Panc1 (cell line): ENCODE data around the gene FBLN2. TPM values are rescaled to one million over a fixed set of nuclear protein-coding genes. Genes with fewer than 3 reads are reported as not detected.

Experiments
- ATAC-seq: fragments of 200-7000 bp; cut with Tn5 transposase; 2 replicates; pipeline ENCODE4 v1.9.1; 2020; ENCODE audit warnings: mild to moderate bottlenecking, moderate library complexity
- BruUV-seq: library from RNA; stranded (reverse); fragments of 400-500 nt; replicated peaks from 2 replicates; lab custom pipeline; 2021; lab: Mats Ljungman, UMichigan
- CTCF ChIA-PET: fragments of 300-600 bp; sonication (Branson Sonifier 250); formaldehyde crosslinking; loops from one replicate; lab custom pipeline; 2022; ENCODE audit warnings: antibody characterized with exemption; lab: Charles Lee
- POLR2A ChIA-PET: fragments of 300-600 bp; sonication (Branson Sonifier 250); formaldehyde crosslinking; loops from one replicate; lab custom pipeline; 2022; ENCODE audit warnings: antibody characterized with exemption; lab: Charles Lee
- DNase-seq: peaks from one replicate; pipeline ENCODE4 v3.0.0-alpha.2; 2010; ENCODE audit warnings: low read depth, low spot score
- H3K27ac ChIP-seq: 2 replicates; pipeline ENCODE4 v1.5.1; 2011; ENCODE audit warnings: mild to moderate bottlenecking, low read length, inconsistent platforms
- H3K27me3 ChIP-seq: fragments of 200-500 bp; sonication (Bioruptor generic); 2 replicates; pipeline ENCODE4 v1.6.0; 2014; ENCODE audit warnings: low read length, inconsistent platforms; ENCODE audit not compliant: control insufficient read depth, insufficient read depth
- H3K36me3 ChIP-seq: fragments of 200-500 bp; sonication (Bioruptor generic); 2 replicates; pipeline ENCODE4 v1.5.1; 2014; ENCODE audit warnings: inconsistent platforms, mild to moderate bottlenecking, low read length, moderate library complexity; ENCODE audit not compliant: control insufficient read depth, insufficient read depth
- H3K4me1 ChIP-seq: 2 replicates; pipeline ENCODE4 v1.5.1; 2011; ENCODE audit warnings: inconsistent platforms, mild to moderate bottlenecking, low read length, moderate library complexity; ENCODE audit not compliant: control insufficient read depth, insufficient read depth
- H3K4me3 ChIP-seq, 2 experiments: 2 replicates each; pipeline ENCODE4 v1.5.1; 2011 to 2012; ENCODE audit warnings: low read depth in 2 of 2, low read length in 2 of 2, mild to moderate bottlenecking in 2 of 2, inconsistent platforms in 1 of 2, moderate library complexity in 1 of 2
- H3K9me3 ChIP-seq: fragments of 200-500 bp; sonication (Bioruptor generic); 2 replicates; pipeline ENCODE4 v1.5.1; 2014; ENCODE audit warnings: low read depth, mild to moderate bottlenecking, inconsistent platforms, low read length, moderate library complexity; ENCODE audit not compliant: control insufficient read depth, insufficient read depth
- CTCF ChIP-seq: fragments of 450-650 bp; IDR thresholded peaks from 2 replicates; pipeline ENCODE4 v1.5.1; 2017; ENCODE audit warnings: mild to moderate bottlenecking
- POLR2AphosphoS5 ChIP-seq: IDR thresholded peaks from 2 replicates; pipeline ENCODE4 v1.6.1; 2012; ENCODE audit warnings: mild to moderate bottlenecking, low read depth, low read length, moderate library complexity
- REST ChIP-seq, 2 experiments: IDR thresholded peaks; 2 replicates each; pipeline ENCODE4 v1.6.1; 2011 to 2012; ENCODE audit warnings: low read depth in 2 of 2, control low read depth in 1 of 2, low read length in 1 of 2, mild to moderate bottlenecking in 1 of 2, moderate library complexity in 1 of 2; ENCODE audit not compliant: insufficient read depth in 1 of 2
- SIN3A ChIP-seq: IDR thresholded peaks from 2 replicates; pipeline ENCODE4 v1.6.1; 2012; ENCODE audit warnings: low read depth, mild to moderate bottlenecking, low read length, moderate library complexity, borderline replicate concordance; ENCODE audit not compliant: insufficient read depth
- TCF7L2 ChIP-seq: IDR thresholded peaks from 2 replicates; pipeline ENCODE4 v1.6.1; 2011; ENCODE audit warnings: mild to moderate bottlenecking, low read depth, low read length, inconsistent platforms
- in situ Hi-C: cut with HindIII; loops from 2 replicates; pipeline ENCODE4 v1.10.0; 2016; ENCODE audit warnings: low sequenced_read_pairs, low pct_unique_long_range_greater_than_20kb
- intact Hi-C: fragments of 100-400 bp; cut with micrococcal nuclease; formaldehyde crosslinking; loops from one replicate; pipeline ENCODE4 v1.10.0; 2022; ENCODE audit not compliant: unreplicated experiment
- total RNA-seq: library from RNA; stranded (reverse); gene quantifications from one replicate; pipeline ENCODE4 v1.2.1, GENCODE V29; 2021; ENCODE audit not compliant: unreplicated experiment

The FBLN2 gene
- total RNA-seq, 1 experiment from 2014 or later: 0.44 TPM

- CTCF ChIA-PET: no interaction called here
- no TSS peak for BruUV-seq
Observed at GRCh38 chr3:13617981-13618380, 69.1 kb downstream of the FBLN2 start.

GRCh38 chr3:13618836-13619235 is 69.9 kb downstream of the FBLN2 start:
- no peak for ATAC-seq
- no peaks in the 10 kb centered on the region for H3K27me3 ChIP-seq
- no peak overlapping the region for H3K4me3 ChIP-seq
- POLR2A ChIA-PET: no interaction called here
- H3K36me3 ChIP-seq: no peaks in the 10 kb centered on the region
- intact Hi-C loops: no loop called here
- H3K27ac ChIP-seq: no peak overlapping the region
- in situ Hi-C loops: no loop called here
- CTCF ChIA-PET: no interaction called here
- no peaks in the 10 kb centered on the region for H3K9me3 ChIP-seq
- DNase-seq: no peak
- TF ChIP-seq REST (IDR thresholded peaks at IDR 0.05; ENCODE audit: insufficient read depth in 1 of 2, low read depth in 2 of 2, low read length in 1 of 2): no peak
- no peak for TF ChIP-seq POLR2AphosphoS5
- no peak for TF ChIP-seq SIN3A
- no peak for TF ChIP-seq TCF7L2
- TF ChIP-seq CTCF: no peak
- no peaks in the 10 kb centered on the region for H3K4me1 ChIP-seq
- BruUV-seq: no TSS peak

More at GRCh38 chr3:13617981-13618380, 69.1 kb downstream of the FBLN2 start:
- H3K4me3 ChIP-seq: no peak overlapping the region
- intact Hi-C loops (no loop called here), in situ Hi-C loops (no loop called here)
- no peaks in the 10 kb centered on the region for H3K4me1 ChIP-seq
- no peaks in the 10 kb centered on the region for H3K9me3 ChIP-seq
- POLR2A ChIA-PET: no interaction called here
- no peaks in the 10 kb centered on the region for H3K27me3 ChIP-seq
- no peak overlapping the region for H3K27ac ChIP-seq
- H3K36me3 ChIP-seq: no peaks in the 10 kb centered on the region
- ATAC-seq (no peak), DNase-seq (no peak)
- TF ChIP-seq TCF7L2 (no peak), REST (IDR thresholded peaks at IDR 0.05; ENCODE audit: insufficient read depth in 1 of 2, low read depth in 2 of 2, low read length in 1 of 2) (no peak), POLR2AphosphoS5 (no peak), CTCF (no peak), SIN3A (no peak)
